Transverse colon (tissue), 4 donors: ENCODE data around the gene C1QL2. TPM values are rescaled to one million over a fixed set of nuclear protein-coding genes. Genes with fewer than 3 reads are reported as not detected.
A peak's percentile ranks its signal among the peaks of the same experiment; 100 is the strongest.

Experiments used
- DNase-seq: peaks from one replicate; pipeline ENCODE4 v3.0.0-alpha.2; 2019
- H3K27ac ChIP-seq, 4 donors: fragments of 200-600 bp; sonication (generic); 2 replicates each; pipeline ENCODE4 v1.5.1; 2016 to 2018; ENCODE audit warnings: inconsistent platforms in 4 of 4
- H3K27me3 ChIP-seq: fragments of 200-600 bp; sonication (generic); 2 replicates; pipeline ENCODE4 v1.5.1; 2017; ENCODE audit warnings: inconsistent platforms
- H3K36me3 ChIP-seq, 4 donors: fragments of 200-600 bp; sonication (generic); 2 replicates each; pipeline ENCODE4 v1.5.1; 2017 to 2019; ENCODE audit warnings: inconsistent platforms in 4 of 4
- H3K4me1 ChIP-seq, 4 donors: fragments of 200-600 bp; sonication (generic); 2 replicates each; pipeline ENCODE4 v1.5.1; 2017 to 2020; ENCODE audit warnings: inconsistent platforms in 4 of 4
- H3K4me3 ChIP-seq, 4 donors: fragments of 200-600 bp; sonication (generic); 1 replicate in 1 of 4; 2 replicates in 3 of 4; pipeline versions ENCODE4 v1.5.1 to v1.6.1; 2017 to 2019; ENCODE audit warnings: inconsistent platforms in 4 of 4
- H3K9me3 ChIP-seq, 2 donors: fragments of 200-600 bp; sonication (generic); 2 replicates each; pipeline ENCODE4 v1.5.1; 2017 to 2019; ENCODE audit warnings: inconsistent platforms in 2 of 2
- EP300 ChIP-seq: sonication (generic); formaldehyde crosslinking; IDR thresholded peaks from one replicate; pipeline ENCODE4 v1.6.1; 2017; ENCODE audit warnings: antibody characterized with exemption, low read depth
- POLR2A ChIP-seq: fragments of 450-650 bp; IDR thresholded peaks from one replicate; pipeline ENCODE4 v1.6.1; 2016; ENCODE audit warnings: antibody characterized with exemption, mild to moderate bottlenecking, moderate library complexity
- POLR2AphosphoS5 ChIP-seq, 3 donors: sonication (generic); formaldehyde crosslinking; IDR thresholded peaks; one replicate each; pipeline ENCODE4 v1.6.1; 2016; ENCODE audit warnings: antibody characterized with exemption in 3 of 3
- WGBS, 2 donors: methylation state at CpG; one replicate each; pipeline ENCODE4 v1.1.5; 2018; ENCODE audit warnings: low coverage in 1 of 2; 5-methylcytosine and 5-hydroxymethylcytosine counted together
- in situ Hi-C, 4 donors: fragments of 200-750 bp; cut with MboI; loops; one replicate each; pipeline versions ENCODE4 v1.15.0 to v1.15.1; 2017; ENCODE audit warnings: low sequenced_read_pairs in 3 of 4, low pct_ligation_motif_present in 1 of 4, low pct_unique_long_range_greater_than_20kb in 1 of 4
- intact Hi-C: fragments of 100-400 bp; cut with DNase I; formaldehyde crosslinking; loops from one replicate; pipeline ENCODE4 v1.15.1; 2023; ENCODE audit warnings: low total_unique reads
- total RNA-seq, 4 donors: library from RNA; depleted of rRNA; stranded (reverse); fragments of >200 nt; gene quantifications; one replicate each; pipeline ENCODE4 v1.1.0, GENCODE V29; 2016
- TF ChIP-seq, protein P1 (sequence below), 5 experiments: fragments of 200-600 bp in 3 of 5; fragments of 450-650 bp in 2 of 5; sonication (generic) in 3 of 5; IDR thresholded peaks; 1 replicate in 2 of 5; 2 replicates in 3 of 5; pipeline ENCODE4 v1.5.1; 2016 to 2017; ENCODE audit warnings: antibody characterized with exemption in 5 of 5, inconsistent platforms in 3 of 5, mild to moderate bottlenecking in 2 of 5, moderate library complexity in 1 of 5

Gene C1QL2
- total RNA-seq, 4 donors from 2014 or later: not detected

DNA sequence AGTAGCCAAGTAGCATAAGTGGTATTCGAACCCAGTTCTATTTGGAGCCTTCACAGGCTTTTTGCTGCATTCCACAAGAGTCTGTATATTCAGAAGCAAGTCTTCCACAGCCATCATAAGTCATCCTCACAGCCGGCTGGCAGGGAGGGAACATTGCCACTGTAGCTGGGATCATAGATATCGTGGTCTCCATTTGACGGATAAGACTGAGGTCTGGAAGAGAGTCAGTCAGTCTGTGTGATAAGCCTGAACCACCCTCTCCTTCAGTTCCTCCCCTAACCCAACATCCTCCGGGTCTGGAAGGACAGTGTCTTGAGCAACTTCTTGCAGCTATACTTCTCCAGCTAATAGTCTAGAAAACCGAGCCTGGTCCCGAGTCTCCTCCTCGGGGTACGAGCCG, 17.0 kb upstream of the C1QL2 start:
- DNase-seq: no peak
- no peaks in the 10 kb centered on the region for H3K4me1 ChIP-seq
- TF ChIP-seq, protein P1, sequence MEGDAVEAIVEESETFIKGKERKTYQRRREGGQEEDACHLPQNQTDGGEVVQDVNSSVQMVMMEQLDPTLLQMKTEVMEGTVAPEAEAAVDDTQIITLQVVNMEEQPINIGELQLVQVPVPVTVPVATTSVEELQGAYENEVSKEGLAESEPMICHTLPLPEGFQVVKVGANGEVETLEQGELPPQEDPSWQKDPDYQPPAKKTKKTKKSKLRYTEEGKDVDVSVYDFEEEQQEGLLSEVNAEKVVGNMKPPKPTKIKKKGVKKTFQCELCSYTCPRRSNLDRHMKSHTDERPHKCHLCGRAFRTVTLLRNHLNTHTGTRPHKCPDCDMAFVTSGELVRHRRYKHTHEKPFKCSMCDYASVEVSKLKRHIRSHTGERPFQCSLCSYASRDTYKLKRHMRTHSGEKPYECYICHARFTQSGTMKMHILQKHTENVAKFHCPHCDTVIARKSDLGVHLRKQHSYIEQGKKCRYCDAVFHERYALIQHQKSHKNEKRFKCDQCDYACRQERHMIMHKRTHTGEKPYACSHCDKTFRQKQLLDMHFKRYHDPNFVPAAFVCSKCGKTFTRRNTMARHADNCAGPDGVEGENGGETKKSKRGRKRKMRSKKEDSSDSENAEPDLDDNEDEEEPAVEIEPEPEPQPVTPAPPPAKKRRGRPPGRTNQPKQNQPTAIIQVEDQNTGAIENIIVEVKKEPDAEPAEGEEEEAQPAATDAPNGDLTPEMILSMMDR (IDR thresholded peaks at IDR 0.05): no peak
- TF ChIP-seq EP300 (no peak), POLR2A (no peak)
- no peak overlapping the region for H3K27ac ChIP-seq
- no peaks in the 10 kb centered on the region for H3K36me3 ChIP-seq
- no peaks in the 10 kb centered on the region for H3K27me3 ChIP-seq
- intact Hi-C loops (no loop called here), in situ Hi-C loops (loop anchor here (10.0 to 25.0 kb wide), 2 partner anchors 288 to 291 kb away; no protein-coding TSS in a partner anchor)
- H3K4me3 ChIP-seq: no peak overlapping the region
- H3K9me3 ChIP-seq: no peaks in the 10 kb centered on the region
- 90% methylated on average over 10 of the region's 10 CpGs; no CpG with 5 or more reads in 1 of the 2 donors for WGBS, 2 donors

DNA sequence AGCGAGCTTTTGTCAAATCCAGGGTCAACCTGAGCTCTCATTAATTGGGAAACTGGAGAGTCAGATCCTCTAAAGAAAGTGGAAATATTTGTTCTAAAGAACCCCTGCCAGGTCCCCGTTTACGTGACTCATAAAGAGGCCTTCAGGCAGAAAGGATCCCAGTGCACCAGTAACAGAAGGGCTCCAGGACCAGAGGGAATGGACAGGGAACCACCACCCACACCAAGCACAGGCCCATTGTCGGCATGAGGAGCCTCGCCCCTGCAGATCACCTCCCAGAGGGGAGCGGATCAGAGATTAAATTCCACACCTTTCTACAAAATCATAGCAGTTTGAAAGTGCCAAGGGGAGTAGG, 16.4 kb upstream of the C1QL2 start:
- 65 to 85% methylated on average over 3 to 6 of the region's 6 CpGs for WGBS, 2 donors
- H3K4me1 ChIP-seq: no peaks in the 10 kb centered on the region
- no peaks in the 10 kb centered on the region for H3K9me3 ChIP-seq
- no peak for TF ChIP-seq POLR2A
- TF ChIP-seq EP300: no peak
- no peak for TF ChIP-seq POLR2AphosphoS5 (IDR thresholded peaks at IDR 0.05)
- TF ChIP-seq, protein P1 (IDR thresholded peaks at IDR 0.05): no peak
- in situ Hi-C loops (loop anchor here (10.0 to 25.0 kb wide), 2 partner anchors 288 to 290 kb away; no protein-coding TSS in a partner anchor), intact Hi-C loops (no loop called here)
- no peak for DNase-seq
- H3K27me3 ChIP-seq: no peaks in the 10 kb centered on the region
- H3K27ac ChIP-seq: no peak overlapping the region
- H3K36me3 ChIP-seq: no peaks in the 10 kb centered on the region
- no peak overlapping the region for H3K4me3 ChIP-seq

- intact Hi-C loops: no loop called here
- WGBS, 2 donors: 60 to 64% methylated on average over 8 to 22 of the region's 22 CpGs
These were observed 15.9 kb upstream of the C1QL2 start for GRCh38 chr2:119174216-119174992.

DNA sequence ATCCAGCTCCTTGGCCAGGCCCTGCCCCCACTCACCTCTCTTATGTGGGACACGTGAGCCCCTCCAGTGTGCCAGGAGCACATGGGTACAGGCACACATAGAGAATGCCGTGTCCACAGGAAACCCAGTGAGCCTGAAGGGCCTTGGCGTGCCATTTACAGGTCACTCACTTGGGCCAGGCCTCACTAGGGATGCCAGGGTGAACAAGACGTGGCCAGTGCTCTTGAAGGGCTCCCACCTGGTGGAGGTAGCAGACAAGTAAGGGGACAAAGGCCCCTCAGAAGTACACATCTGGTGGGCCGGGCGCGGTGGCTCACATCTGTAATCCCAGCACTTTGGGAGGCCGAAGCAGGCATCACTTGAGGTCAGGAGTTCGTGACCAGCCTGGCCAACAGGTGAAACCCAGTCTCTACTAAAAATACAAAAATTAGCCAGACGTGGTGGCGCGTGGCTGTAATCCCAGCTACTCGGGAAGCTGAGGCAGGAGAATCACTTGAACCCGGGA, 15.1 kb upstream of the C1QL2 start:
- Histone ChIP-seq H3K27me3 (no peaks in the 10 kb centered on the region), H3K36me3 (no peaks in the 10 kb centered on the region), H3K27ac (no peak overlapping the region), H3K4me1 (no peaks in the 10 kb centered on the region), H3K4me3 (no peak overlapping the region), H3K9me3 (no peaks in the 10 kb centered on the region)
- in situ Hi-C loops (loop anchor here in 2 of 4 donors (10.0 kb wide), 1 partner anchor 289 kb away; no protein-coding TSS in a partner anchor), intact Hi-C loops (no loop called here)
- DNase-seq: no peak
- 90 to 100% methylated on average over 1 to 14 of the region's 14 CpGs for WGBS, 2 donors
- TF ChIP-seq POLR2AphosphoS5 (IDR thresholded peaks at IDR 0.05) (no peak), POLR2A (no peak), EP300 (no peak)
- TF ChIP-seq, protein P1 (IDR thresholded peaks at IDR 0.05): no peak

More at GRCh38 chr2:119174216-119174992, 15.9 kb upstream of the C1QL2 start:
- H3K27ac ChIP-seq: no peak overlapping the region
- no peaks in the 10 kb centered on the region for H3K4me1 ChIP-seq
- no peaks in the 10 kb centered on the region for H3K27me3 ChIP-seq
- in situ Hi-C loops: loop anchor here in 2 of 4 donors (10.0 kb wide), 1 partner anchor 290 kb away; no protein-coding TSS in a partner anchor
- H3K9me3 ChIP-seq: no peaks in the 10 kb centered on the region
- TF ChIP-seq EP300 (no peak), POLR2AphosphoS5 (IDR thresholded peaks at IDR 0.05) (no peak), POLR2A (no peak)
- TF ChIP-seq, protein P1 (IDR thresholded peaks at IDR 0.05): peak; percentile 57 to 75 (median 71)
- peak; percentile 52 for DNase-seq
- H3K36me3 ChIP-seq: no peaks in the 10 kb centered on the region
- no peak overlapping the region for H3K4me3 ChIP-seq
